Measurements from ENCODE around the gene MAN2A1.

Gene MAN2A1

GRCh38 chr5:109656829-109657228 is 32.9 kb upstream of the MAN2A1 start:
- Histone ChIP-seq H4K91ac (ENCODE audit: low read depth, low read length) (no peak overlapping the region), H2BK12ac (ENCODE audit: low read length) (no peak overlapping the region), H3K27me3 (ENCODE audit: insufficient read depth, low read length) (no peaks in the 10 kb centered on the region), H3K9ac (ENCODE audit: low read length) (no peak overlapping the region), H2AK5ac (ENCODE audit: low read length) (no peak overlapping the region), H2BK5ac (ENCODE audit: low read depth, low read length, poor library complexity) (no peak overlapping the region), H3K79me2 (ENCODE audit: control insufficient read depth, insufficient read depth, low read length, poor library complexity) (no peaks in the 10 kb centered on the region), H3K27ac (ENCODE audit: low read depth, low read length) (no peak overlapping the region), H3K4ac (ENCODE audit: low read depth, low read length) (no peak overlapping the region), H3K79me1 (ENCODE audit: low read length) (no peaks in the 10 kb centered on the region), H2AFZ (ENCODE audit: insufficient read depth, low read length, poor library complexity) (no peak overlapping the region), H3K4me2 (ENCODE audit: low read length) (no peak overlapping the region), H2BK120ac (ENCODE audit: insufficient read depth, low read length, poor library complexity) (no peak overlapping the region), H4K12ac (ENCODE audit: low read depth, low read length) (no peak overlapping the region), H3K36me3 (ENCODE audit: control insufficient read depth in 1 of 2, insufficient read depth in 2 of 2, low read length in 2 of 2) (no peaks in the 10 kb centered on the region), H3K9me3 (ENCODE audit: insufficient read depth, low read depth, low read length) (no peaks in the 10 kb centered on the region), H3K18ac (ENCODE audit: low read length) (no peak overlapping the region), H4K8ac (ENCODE audit: low read depth, low read length) (no peak overlapping the region), H3K4me3 (ENCODE audit: low read depth, low read length) (no peak overlapping the region), H3K14ac (ENCODE audit: low read length) (no peak overlapping the region), H3K23ac (ENCODE audit: low read length) (no peak overlapping the region), H3K4me1 (ENCODE audit: control insufficient read depth in 1 of 2, insufficient read depth in 2 of 2, low read length in 2 of 2) (no peaks in the 10 kb centered on the region)
- peak; percentile 88 to 89 for DNase-seq
- WGBS (ENCODE audit: extremely low coverage, insufficient coverage, insufficient read length) = no CpG with 5 or more reads among the region's 4 CpGs

- no peak overlapping the region for H3K23ac ChIP-seq (ENCODE audit: low read length)
- H3K27ac ChIP-seq (ENCODE audit: low read depth, low read length) = no peak overlapping the region
- H4K12ac ChIP-seq (ENCODE audit: low read depth, low read length) = no peak overlapping the region
- no peak overlapping the region for H3K4me3 ChIP-seq (ENCODE audit: low read depth, low read length)
- H2BK120ac ChIP-seq (ENCODE audit: insufficient read depth, low read length, poor library complexity) = no peak overlapping the region
- no peak overlapping the region for H2AFZ ChIP-seq (ENCODE audit: insufficient read depth, low read length, poor library complexity)
- no CpG with 5 or more reads among the region's 1 CpG for WGBS (ENCODE audit: extremely low coverage, insufficient coverage, insufficient read length)
- no peak overlapping the region for H2AK5ac ChIP-seq (ENCODE audit: low read length)
- H3K4me1 ChIP-seq (ENCODE audit: control insufficient read depth in 1 of 2, insufficient read depth in 2 of 2, low read length in 2 of 2) = no peaks in the 10 kb centered on the region
- H2BK5ac ChIP-seq (ENCODE audit: low read depth, low read length, poor library complexity) = no peak overlapping the region
- no peak overlapping the region for H4K91ac ChIP-seq (ENCODE audit: low read depth, low read length)
- no peak overlapping the region for H3K4ac ChIP-seq (ENCODE audit: low read depth, low read length)
- no peaks in the 10 kb centered on the region for H3K79me1 ChIP-seq (ENCODE audit: low read length)
- H3K27me3 ChIP-seq (ENCODE audit: insufficient read depth, low read length) = no peaks in the 10 kb centered on the region
- H4K8ac ChIP-seq (ENCODE audit: low read depth, low read length) = no peak overlapping the region
- H3K4me2 ChIP-seq (ENCODE audit: low read length) = no peak overlapping the region
- no peaks in the 10 kb centered on the region for H3K36me3 ChIP-seq (ENCODE audit: control insufficient read depth in 1 of 2, insufficient read depth in 2 of 2, low read length in 2 of 2)
- DNase-seq = no peak
- no peaks in the 10 kb centered on the region for H3K9me3 ChIP-seq (ENCODE audit: insufficient read depth, low read depth, low read length)
- H3K9ac ChIP-seq (ENCODE audit: low read length) = no peak overlapping the region
- no peak overlapping the region for H3K18ac ChIP-seq (ENCODE audit: low read length)
- H2BK12ac ChIP-seq (ENCODE audit: low read length) = no peak overlapping the region
- H3K79me2 ChIP-seq (ENCODE audit: control insufficient read depth, insufficient read depth, low read length, poor library complexity) = no peaks in the 10 kb centered on the region
- H3K14ac ChIP-seq (ENCODE audit: low read length) = no peak overlapping the region
Measured at GRCh38 chr5:109659901-109660300, 29.8 kb upstream of the MAN2A1 start.

GRCh38 chr5:109660301-109660700 is 29.4 kb upstream of the MAN2A1 start:
- Histone ChIP-seq H2BK120ac (ENCODE audit: insufficient read depth, low read length, poor library complexity) (no peak overlapping the region), H3K4me1 (ENCODE audit: control insufficient read depth in 1 of 2, insufficient read depth in 2 of 2, low read length in 2 of 2) (no peaks in the 10 kb centered on the region), H3K27ac (ENCODE audit: low read depth, low read length) (no peak overlapping the region), H2AK5ac (ENCODE audit: low read length) (no peak overlapping the region), H3K4ac (ENCODE audit: low read depth, low read length) (no peak overlapping the region), H3K4me2 (ENCODE audit: low read length) (no peak overlapping the region), H3K18ac (ENCODE audit: low read length) (no peak overlapping the region), H3K9me3 (ENCODE audit: insufficient read depth, low read depth, low read length) (no peaks in the 10 kb centered on the region), H4K8ac (ENCODE audit: low read depth, low read length) (no peak overlapping the region), H4K91ac (ENCODE audit: low read depth, low read length) (no peak overlapping the region), H3K36me3 (ENCODE audit: control insufficient read depth in 1 of 2, insufficient read depth in 2 of 2, low read length in 2 of 2) (no peaks in the 10 kb centered on the region), H3K9ac (ENCODE audit: low read length) (no peak overlapping the region), H3K23ac (ENCODE audit: low read length) (no peak overlapping the region), H3K79me1 (ENCODE audit: low read length) (no peaks in the 10 kb centered on the region), H2AFZ (ENCODE audit: insufficient read depth, low read length, poor library complexity) (no peak overlapping the region), H3K14ac (ENCODE audit: low read length) (no peak overlapping the region), H3K79me2 (ENCODE audit: control insufficient read depth, insufficient read depth, low read length, poor library complexity) (no peaks in the 10 kb centered on the region), H3K4me3 (ENCODE audit: low read depth, low read length) (no peak overlapping the region), H3K27me3 (ENCODE audit: insufficient read depth, low read length) (no peaks in the 10 kb centered on the region), H2BK12ac (ENCODE audit: low read length) (no peak overlapping the region), H2BK5ac (ENCODE audit: low read depth, low read length, poor library complexity) (no peak overlapping the region), H4K12ac (ENCODE audit: low read depth, low read length) (no peak overlapping the region)
- DNase-seq = peak in 1 of 2 donors; percentile 5
- WGBS (ENCODE audit: extremely low coverage, insufficient coverage, insufficient read length) = no CpG with 5 or more reads among the region's 5 CpGs

GRCh38 chr5:109668237-109668636 is 21.5 kb upstream of the MAN2A1 start:
- Histone ChIP-seq H3K79me1 (ENCODE audit: low read length) (no peaks in the 10 kb centered on the region), H3K14ac (ENCODE audit: low read length) (no peak overlapping the region)
- WGBS (ENCODE audit: extremely low coverage, insufficient coverage, insufficient read length) = no CpG with 5 or more reads among the region's 5 CpGs

More at GRCh38 chr5:109668237-109668636, 21.5 kb upstream of the MAN2A1 start:
- Histone ChIP-seq H3K4me1 (ENCODE audit: control insufficient read depth in 1 of 2, insufficient read depth in 2 of 2, low read length in 2 of 2) (no peaks in the 10 kb centered on the region), H3K4me3 (ENCODE audit: low read depth, low read length) (no peak overlapping the region), H3K18ac (ENCODE audit: low read length) (no peak overlapping the region), H4K12ac (ENCODE audit: low read depth, low read length) (no peak overlapping the region), H3K9me3 (ENCODE audit: insufficient read depth, low read depth, low read length) (no peaks in the 10 kb centered on the region), H3K4ac (ENCODE audit: low read depth, low read length) (no peak overlapping the region), H4K8ac (ENCODE audit: low read depth, low read length) (no peak overlapping the region), H2AK5ac (ENCODE audit: low read length) (no peak overlapping the region), H4K91ac (ENCODE audit: low read depth, low read length) (no peak overlapping the region), H2BK12ac (ENCODE audit: low read length) (no peak overlapping the region), H2AFZ (ENCODE audit: insufficient read depth, low read length, poor library complexity) (no peak overlapping the region), H3K27me3 (ENCODE audit: insufficient read depth, low read length) (no peaks in the 10 kb centered on the region), H3K27ac (ENCODE audit: low read depth, low read length) (no peak overlapping the region), H3K9ac (ENCODE audit: low read length) (no peak overlapping the region), H3K23ac (ENCODE audit: low read length) (no peak overlapping the region), H3K79me2 (ENCODE audit: control insufficient read depth, insufficient read depth, low read length, poor library complexity) (no peaks in the 10 kb centered on the region), H3K36me3 (ENCODE audit: control insufficient read depth in 1 of 2, insufficient read depth in 2 of 2, low read length in 2 of 2) (no peaks in the 10 kb centered on the region), H3K4me2 (ENCODE audit: low read length) (no peak overlapping the region), H2BK120ac (ENCODE audit: insufficient read depth, low read length, poor library complexity) (no peak overlapping the region), H2BK5ac (ENCODE audit: low read depth, low read length, poor library complexity) (no peak overlapping the region)
- no peak for DNase-seq

Data from trophoblast cell (in vitro differentiated cells and primary cell).